Upper lobe of right lung (tissue), 1 donor: ENCODE data around the gene TBC1D26. TPM values are rescaled to one million over a fixed set of nuclear protein-coding genes. Genes with fewer than 3 reads are reported as not detected.
"Not testable (repeated sequence)": the region's sequence is repeated elsewhere in the genome, so short reads cannot be mapped to it uniquely, and the experiment has no call there.

Experiments used
- ATAC-seq: fragments of 200-7000 bp; cut with Tn5 transposase; one replicate; pipeline ENCODE4 v1.9.1; 2020; ENCODE audit warnings: mild to moderate bottlenecking, moderate library complexity
- DNase-seq: peaks from one replicate; pipeline ENCODE4 v3.0.0-alpha.2; 2020
- H3K27ac ChIP-seq: fragments of 200-600 bp; one replicate; pipeline ENCODE4 v1.8.0; 2022
- H3K27me3 ChIP-seq: fragments of 200-600 bp; one replicate; pipeline ENCODE4 v1.8.0; 2022; ENCODE audit warnings: mild to moderate bottlenecking
- H3K36me3 ChIP-seq: fragments of 200-600 bp; one replicate; pipeline ENCODE4 v1.8.0; 2022
- H3K4me1 ChIP-seq: fragments of 200-600 bp; one replicate; pipeline ENCODE4 v1.8.0; 2022
- H3K4me3 ChIP-seq: fragments of 200-600 bp; one replicate; pipeline ENCODE4 v1.8.0; 2022; ENCODE audit warnings: mild to moderate bottlenecking
- H3K9me3 ChIP-seq: fragments of 200-600 bp; one replicate; pipeline ENCODE4 v1.8.0; 2022
- CTCF ChIP-seq: fragments of 200-600 bp; IDR thresholded peaks from one replicate; pipeline ENCODE4 v1.8.0; 2022; ENCODE audit warnings: antibody characterized with exemption
- intact Hi-C: fragments of 100-400 bp; cut with DNase I; formaldehyde crosslinking; loops from one replicate; pipeline ENCODE4 v1.11.0; 2022
- long read RNA-seq: library from polyadenylated mRNA; unstranded; transcript quantifications from one replicate; pipeline ENCODE4 v2.0.0, GENCODE V29; 2021
- total RNA-seq: library from RNA; stranded (reverse); fragmentation: NEBNext Ultra II Directional; extraction: Animal tissue kit (Norgen Biotek cat#: 25700); gene quantifications from one replicate; pipeline ENCODE4 v1.2.1, GENCODE V29; 2021
- donor health status: DM: no; HTN: yes; CAD: no; lungs with severe emphysema.

TBC1D26 gene
- not detected for total RNA-seq
- long read RNA-seq, partial matches to known transcripts: 0 of 1 reads
- long read RNA-seq, other reads (novel, unspliced or antisense): 1 of 1 reads

- H3K36me3 ChIP-seq, H3K9me3 ChIP-seq, intact Hi-C loops, ATAC-seq, DNase-seq, H3K4me1 ChIP-seq, H3K27ac ChIP-seq, H3K27me3 ChIP-seq, H3K4me3 ChIP-seq: not testable (repeated sequence)
Measured at GRCh38 chr17:15731900-15732299, at the start of gene TBC1D26. Gene TBC1D26, plus strand, starts transcription at chr17:15732283. Its CDS starts 3,066 bp downstream, at chr17:15735349.

GRCh38 chr17:15683135-15683534 is 48.9 kb upstream of the TBC1D26 start:
- intact Hi-C loops, H3K4me3 ChIP-seq, ATAC-seq, H3K36me3 ChIP-seq, H3K9me3 ChIP-seq, H3K27ac ChIP-seq, H3K4me1 ChIP-seq, DNase-seq, H3K27me3 ChIP-seq: not testable (repeated sequence)

GRCh38 chr17:15683824-15684478 is 48.1 kb upstream of the TBC1D26 start, which contains the start of gene TRIM16:
Gene TRIM16, minus strand, starts transcription at chr17:15684311. Its CDS starts 32,702 bp downstream, at chr17:15651609.
- TF ChIP-seq CTCF: peak; percentile 20
- peak within 1 kb of the TSS; percentile 68 for H3K27ac ChIP-seq
- not testable (repeated sequence) for H3K27me3 ChIP-seq

GRCh38 chr17:15687494-15687893 is 44.6 kb upstream of the TBC1D26 start:
- DNase-seq, H3K4me1 ChIP-seq, H3K27ac ChIP-seq, H3K36me3 ChIP-seq, intact Hi-C loops, ATAC-seq, H3K9me3 ChIP-seq, H3K4me3 ChIP-seq, H3K27me3 ChIP-seq: not testable (repeated sequence)

More at GRCh38 chr17:15683824-15684478, 48.1 kb upstream of the TBC1D26 start, which contains the start of gene TRIM16:
- ATAC-seq (peak; percentile 97), DNase-seq (peak; percentile 91)
- H3K4me1 ChIP-seq, H3K9me3 ChIP-seq, intact Hi-C loops, H3K36me3 ChIP-seq: not testable (repeated sequence)
- peak within 1 kb of the TSS; percentile 62 for H3K4me3 ChIP-seq

- H3K27me3 ChIP-seq, DNase-seq, H3K9me3 ChIP-seq, ATAC-seq, H3K36me3 ChIP-seq, H3K4me1 ChIP-seq, intact Hi-C loops: not testable (repeated sequence)
- Histone ChIP-seq H3K27ac (peak overlapping the region; percentile 49), H3K4me3 (peak overlapping the region; percentile 58)
Measured at GRCh38 chr17:15698967-15699366, 33.1 kb upstream of the TBC1D26 start.

GRCh38 chr17:15699413-15699924 is 32.6 kb upstream of the TBC1D26 start, which contains the start of gene ZNF286A:
Gene ZNF286A, plus strand, starts transcription at chr17:15699752. Its CDS starts 578 bp downstream, at chr17:15700330.
- intact Hi-C loops, H3K36me3 ChIP-seq, H3K4me1 ChIP-seq, H3K9me3 ChIP-seq, H3K27me3 ChIP-seq: not testable (repeated sequence)
- ATAC-seq (peak; percentile 100), DNase-seq (peak; percentile 100)
- Histone ChIP-seq H3K27ac (peak within 1 kb of the TSS; percentile 49), H3K4me3 (peak within 1 kb of the TSS; percentile 58)

GRCh38 chr17:15699937-15700336 is 32.1 kb upstream of the TBC1D26 start:
- H3K9me3 ChIP-seq, intact Hi-C loops, H3K27ac ChIP-seq, H3K36me3 ChIP-seq, H3K27me3 ChIP-seq, H3K4me1 ChIP-seq, DNase-seq: not testable (repeated sequence)
- peak overlapping the region; percentile 58 for H3K4me3 ChIP-seq
- ATAC-seq: peak; percentile 3

GRCh38 chr17:15704239-15704638 is 27.8 kb upstream of the TBC1D26 start:
- H3K9me3 ChIP-seq, ATAC-seq, H3K27ac ChIP-seq, intact Hi-C loops, H3K4me1 ChIP-seq, H3K27me3 ChIP-seq, H3K4me3 ChIP-seq, DNase-seq: not testable (repeated sequence)
- peaks cover 12% of the 10 kb centered on the region for H3K36me3 ChIP-seq

- not testable (repeated sequence) for H3K4me1 ChIP-seq
Measured at GRCh38 chr17:15704813-15705212, 27.3 kb upstream of the TBC1D26 start.

GRCh38 chr17:15708879-15709278 is 23.2 kb upstream of the TBC1D26 start:
- ATAC-seq, intact Hi-C loops, H3K4me3 ChIP-seq, DNase-seq, H3K27ac ChIP-seq, H3K4me1 ChIP-seq, H3K27me3 ChIP-seq, H3K9me3 ChIP-seq: not testable (repeated sequence)
- H3K36me3 ChIP-seq: peaks cover 12% of the 10 kb centered on the region

More at GRCh38 chr17:15704813-15705212, 27.3 kb upstream of the TBC1D26 start:
- DNase-seq, ATAC-seq, intact Hi-C loops, H3K4me3 ChIP-seq, H3K27me3 ChIP-seq, H3K9me3 ChIP-seq, H3K27ac ChIP-seq: not testable (repeated sequence)
- peaks cover 12% of the 10 kb centered on the region for H3K36me3 ChIP-seq

GRCh38 chr17:15716601-15717563 is 15.2 kb upstream of the TBC1D26 start:
- ATAC-seq, DNase-seq, H3K4me1 ChIP-seq, H3K27me3 ChIP-seq, H3K4me3 ChIP-seq, intact Hi-C loops, H3K36me3 ChIP-seq, H3K27ac ChIP-seq: not testable (repeated sequence)
- peaks cover 37% of the 10 kb centered on the region for H3K9me3 ChIP-seq

- intact Hi-C loops, DNase-seq, H3K4me3 ChIP-seq, ATAC-seq, H3K36me3 ChIP-seq, H3K27ac ChIP-seq, H3K4me1 ChIP-seq, H3K27me3 ChIP-seq, H3K9me3 ChIP-seq: not testable (repeated sequence)
Measured at GRCh38 chr17:15730535-15730934, 1.5 kb upstream of the TBC1D26 start.
